DMS79 (cell line): ENCODE results near the gene TBL1X.

Experiments used
- DNase-seq: peaks from one replicate; lab custom pipeline; 2025; lab: John Stamatoyannopoulos, UW

TBL1X gene

GRCh38 chrX:9498236-9498635 is 33.4 kb downstream of the TBL1X start:
- no peak for DNase-seq

DNA sequence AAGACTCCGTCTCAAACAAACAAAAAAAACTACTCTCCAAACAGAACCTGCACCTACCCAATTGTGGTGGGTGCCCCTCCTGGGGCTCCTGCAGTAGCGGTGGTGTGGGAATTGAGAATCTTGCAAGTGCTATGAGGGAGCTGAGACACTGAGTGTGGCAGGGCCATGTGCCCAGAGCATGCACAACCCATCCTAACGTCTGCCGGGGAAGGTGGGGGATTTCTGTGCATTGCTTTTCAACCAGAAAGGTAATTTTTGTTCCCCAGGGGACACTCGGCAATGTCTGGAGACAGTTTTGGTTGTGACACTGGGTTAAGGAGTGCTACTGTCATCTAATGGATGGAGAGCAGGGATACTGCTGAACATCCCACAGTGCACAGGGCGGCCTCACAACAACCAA is 35.7 kb downstream of the TBL1X start:
- DNase-seq, result no peak

- no peak for DNase-seq
Measured at GRCh38 chrX:9501362-9501761, 36.5 kb downstream of the TBL1X start.

DNA sequence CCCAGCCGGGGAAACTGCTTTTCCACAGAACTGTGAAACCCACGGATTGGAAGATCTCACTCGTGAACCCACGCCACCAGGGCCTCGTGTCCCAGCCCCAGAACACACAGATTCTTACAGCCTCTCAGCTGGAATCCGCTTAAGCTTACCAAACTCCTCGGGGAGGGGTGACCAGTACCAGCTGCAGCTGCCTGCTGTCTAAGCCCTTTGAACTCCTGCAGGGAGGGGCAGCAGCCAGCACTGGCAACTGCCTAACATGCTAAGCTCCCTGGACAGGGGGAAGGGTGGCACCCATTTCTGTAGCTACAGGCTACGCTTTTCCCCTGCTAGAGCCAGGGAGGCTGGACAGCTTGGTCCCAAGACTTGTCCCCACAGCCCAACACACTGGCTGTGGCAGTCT is 38.4 kb downstream of the TBL1X start:
- DNase-seq, result no peak

DNA sequence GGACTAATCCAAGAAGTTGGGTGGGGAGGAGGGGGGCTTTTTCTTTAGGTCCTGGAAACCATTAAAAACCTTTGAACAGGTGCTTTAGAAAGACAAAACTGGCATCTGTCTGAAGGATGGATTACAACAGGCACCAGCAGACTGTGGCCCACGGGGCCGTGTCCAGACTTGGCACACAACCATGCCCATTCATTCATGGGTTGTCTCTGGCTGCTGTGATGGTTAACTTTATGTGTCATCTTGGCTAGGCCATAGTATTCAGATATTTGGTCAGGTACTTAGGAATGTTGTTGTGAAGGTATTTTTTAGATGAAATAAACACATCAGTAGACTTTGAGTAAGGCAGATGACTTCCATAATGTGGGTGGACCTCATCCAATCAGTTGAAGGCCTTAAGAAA is 45.5 kb downstream of the TBL1X start:
- no peak for DNase-seq

DNA sequence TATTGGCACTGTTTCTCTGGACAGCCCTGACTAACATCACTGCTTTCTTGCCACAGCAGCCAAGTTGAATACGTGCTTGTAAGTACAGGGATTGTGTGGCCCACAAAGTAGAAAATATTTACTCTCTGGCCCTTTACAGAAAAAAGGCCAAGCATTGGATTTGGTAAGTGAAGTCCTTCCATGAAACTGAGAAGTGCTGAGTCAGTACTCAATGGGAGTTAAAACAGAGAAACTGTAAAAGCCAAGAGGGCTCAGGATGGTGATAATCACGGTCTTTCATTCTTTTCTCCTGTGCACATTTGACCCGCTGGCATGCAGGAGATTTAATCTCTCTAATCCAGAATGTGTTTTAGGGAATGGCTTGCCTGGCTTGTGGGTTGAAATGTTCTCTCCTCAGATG is 46.1 kb downstream of the TBL1X start:
- DNase-seq, result no peak

GRCh38 chrX:9515489-9515888 is 50.6 kb downstream of the TBL1X start:
- no peak for DNase-seq

DNA sequence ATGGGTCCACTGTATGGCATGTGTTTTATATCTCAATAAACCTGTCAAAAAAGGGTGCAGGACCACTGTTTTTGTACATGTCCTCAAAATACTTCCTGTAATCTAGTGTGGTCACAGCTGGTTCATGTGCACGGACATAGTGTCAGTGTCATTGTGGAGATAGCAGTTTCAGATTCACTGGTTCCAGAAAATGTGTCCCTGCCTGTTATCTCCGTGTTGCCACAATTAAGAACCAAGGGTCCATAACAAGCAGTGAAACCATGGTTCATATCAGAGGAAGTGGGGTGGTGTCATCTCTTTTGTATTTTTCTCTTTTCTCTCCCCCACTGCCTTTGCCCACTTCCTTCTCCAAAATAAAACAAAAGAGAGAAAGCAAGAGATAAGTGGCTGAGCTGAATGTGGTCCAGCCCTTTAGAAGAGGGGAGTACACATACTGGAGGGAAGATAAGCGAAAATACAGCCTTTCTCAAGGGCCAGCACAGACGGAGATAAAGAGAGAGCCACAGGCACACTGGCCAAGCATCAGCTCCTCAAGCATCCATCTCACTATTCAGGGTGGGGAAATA is 51.2 kb downstream of the TBL1X start:
- no peak for DNase-seq

DNA sequence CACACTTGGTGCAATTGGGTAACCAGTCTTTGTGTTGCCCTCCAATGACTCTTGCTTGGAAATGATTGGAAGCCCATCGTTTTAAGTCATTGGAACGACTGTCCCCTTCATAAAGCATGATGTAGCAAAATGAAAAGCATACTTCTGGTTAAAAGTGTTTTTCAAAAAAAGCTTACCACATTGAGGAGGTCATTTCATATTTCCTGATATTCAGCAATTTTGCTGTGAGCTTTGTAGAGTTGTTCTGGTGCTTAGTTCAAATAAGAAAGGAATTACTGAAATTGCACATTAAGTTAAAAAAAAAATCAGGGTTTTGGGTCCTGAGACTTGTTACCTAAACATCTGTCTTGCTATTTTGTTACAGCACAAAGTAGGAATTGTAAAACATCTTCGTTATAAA is 51.8 kb downstream of the TBL1X start:
- no peak for DNase-seq

GRCh38 chrX:9518051-9518450 is 53.2 kb downstream of the TBL1X start:
- DNase-seq, result no peak

GRCh38 chrX:9518889-9519288 is 54.0 kb downstream of the TBL1X start:
- no peak for DNase-seq

DNA sequence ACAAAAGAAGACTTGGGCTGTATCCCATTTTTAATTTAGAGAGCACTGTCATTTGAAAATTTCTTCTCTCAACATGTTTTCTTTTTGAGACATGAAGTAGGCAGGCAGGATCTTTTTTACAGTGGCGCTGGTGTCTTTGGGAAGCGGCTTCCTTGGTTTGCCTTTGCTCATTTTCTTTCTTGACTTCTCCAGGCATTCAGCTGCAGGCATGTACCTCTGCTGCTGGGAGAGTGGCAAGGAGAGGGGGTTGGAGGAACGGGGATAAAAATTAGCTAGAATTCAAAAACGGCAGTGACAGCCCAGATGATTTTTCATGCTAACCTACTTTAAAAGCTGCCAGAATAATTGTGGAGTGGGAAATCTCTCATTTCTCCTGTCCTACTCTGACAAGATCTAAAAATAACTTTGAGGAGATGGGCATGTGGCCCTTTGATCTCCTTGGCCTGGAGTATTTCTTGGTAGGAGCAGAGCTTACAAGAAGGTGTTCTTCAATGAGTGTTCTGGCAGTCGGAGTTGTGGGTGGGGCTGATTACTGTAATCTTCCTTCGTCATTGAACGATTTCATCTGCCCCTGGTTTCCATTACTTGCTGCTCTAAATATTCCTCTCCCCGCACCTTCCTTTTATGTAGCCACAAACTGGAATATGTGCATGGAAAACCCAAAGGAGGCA is 54.8 kb downstream of the TBL1X start:
- no peak for DNase-seq

DNA sequence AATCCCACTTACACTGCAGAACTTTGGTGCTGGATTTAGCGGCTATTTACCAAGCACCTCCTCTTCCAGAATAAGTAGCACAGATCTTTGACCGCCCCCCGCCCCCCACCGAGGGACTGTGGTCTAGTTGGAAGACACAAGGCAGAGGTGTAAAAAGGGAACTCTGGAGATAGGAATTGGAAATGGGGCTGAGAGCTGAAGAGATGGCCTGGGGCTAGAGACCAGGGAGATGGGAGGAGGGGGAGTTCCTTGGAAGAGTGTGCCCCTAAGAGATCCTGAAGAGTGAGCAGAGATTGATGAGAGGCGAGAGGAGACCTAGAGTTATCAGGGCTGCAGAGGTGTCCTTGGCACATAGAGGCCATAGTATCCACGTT is 55.3 kb downstream of the TBL1X start:
- no peak for DNase-seq

DNA sequence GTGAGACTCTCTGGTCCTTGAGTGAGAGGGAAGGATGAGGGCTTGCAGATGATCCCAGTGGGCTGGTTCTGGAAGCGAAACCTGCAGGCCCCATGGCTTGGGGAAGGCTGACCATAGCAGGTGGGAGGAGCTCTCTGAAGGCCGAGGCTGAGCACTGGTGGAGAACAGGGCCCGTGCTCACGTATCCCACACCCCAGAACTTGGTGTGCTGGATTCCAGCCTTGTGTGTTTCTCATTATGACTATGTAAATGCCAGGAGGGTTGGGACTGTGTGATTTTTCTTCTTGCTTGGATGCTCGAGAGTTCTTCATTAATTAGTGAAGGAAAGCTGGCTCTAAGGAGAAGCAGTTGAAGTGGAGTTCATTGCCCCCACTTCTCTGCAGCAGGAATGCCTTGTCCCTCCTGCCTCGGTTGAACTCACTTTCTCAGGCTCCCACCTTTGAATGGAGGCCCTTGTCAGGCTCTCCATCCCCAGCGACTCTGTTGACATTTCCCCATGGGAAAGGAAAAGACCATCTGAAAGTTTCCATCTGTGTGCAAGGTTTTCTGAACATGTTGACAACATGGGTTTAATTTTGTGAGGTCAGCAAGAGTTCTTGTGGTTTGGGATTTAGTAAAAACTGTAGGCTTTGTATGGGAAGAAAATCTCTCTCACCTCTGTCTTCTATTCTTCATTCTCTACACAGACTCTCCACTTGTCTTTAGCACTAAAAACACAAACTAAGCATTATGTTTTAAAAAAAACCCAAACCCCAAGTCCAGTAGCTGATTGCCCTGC is 57.7 kb downstream of the TBL1X start:
- DNase-seq, result no peak

GRCh38 chrX:9525511-9526248 is 60.8 kb downstream of the TBL1X start:
- no peak for DNase-seq

DNA sequence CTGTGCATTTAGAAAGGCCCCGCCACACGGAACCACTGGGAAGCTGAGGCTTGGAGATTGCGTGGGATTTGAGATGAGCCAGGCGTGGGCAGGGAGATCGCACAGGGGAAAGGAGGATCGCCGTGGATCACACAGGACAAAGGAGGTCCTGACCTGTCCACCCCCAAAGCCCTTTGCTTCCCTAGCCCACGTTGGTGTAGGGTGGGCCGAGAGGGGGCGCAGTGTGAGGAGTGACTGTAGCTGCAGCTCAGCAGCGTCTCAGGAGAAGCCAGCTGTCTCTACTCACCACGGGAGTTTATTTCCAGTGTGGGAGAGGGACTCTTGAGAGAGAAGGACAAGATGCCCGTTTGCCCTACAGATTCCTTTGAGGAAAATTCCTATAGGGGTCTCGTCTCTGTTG is 62.1 kb downstream of the TBL1X start:
- DNase-seq, result no peak

DNA sequence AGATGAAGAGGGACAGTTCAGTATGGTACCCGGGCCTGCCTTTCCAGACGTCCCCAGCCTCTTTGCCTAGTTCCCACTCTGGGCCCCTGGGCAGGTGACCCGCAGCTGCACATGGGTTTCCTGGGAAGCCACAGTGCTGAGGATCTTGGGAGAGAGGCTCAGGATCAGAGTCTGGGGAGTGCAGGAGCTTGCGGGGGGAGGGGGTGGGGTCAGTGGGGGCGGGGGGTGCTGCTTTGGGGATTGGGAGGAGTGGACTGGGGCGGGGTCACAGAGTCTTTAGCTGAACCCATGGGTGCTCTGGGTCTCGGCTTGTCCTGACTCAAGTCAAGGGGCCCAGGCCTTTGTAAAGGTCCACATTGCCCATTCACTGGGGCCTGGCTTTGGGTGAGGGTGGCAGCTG is 63.6 kb downstream of the TBL1X start:
- no peak for DNase-seq

DNA sequence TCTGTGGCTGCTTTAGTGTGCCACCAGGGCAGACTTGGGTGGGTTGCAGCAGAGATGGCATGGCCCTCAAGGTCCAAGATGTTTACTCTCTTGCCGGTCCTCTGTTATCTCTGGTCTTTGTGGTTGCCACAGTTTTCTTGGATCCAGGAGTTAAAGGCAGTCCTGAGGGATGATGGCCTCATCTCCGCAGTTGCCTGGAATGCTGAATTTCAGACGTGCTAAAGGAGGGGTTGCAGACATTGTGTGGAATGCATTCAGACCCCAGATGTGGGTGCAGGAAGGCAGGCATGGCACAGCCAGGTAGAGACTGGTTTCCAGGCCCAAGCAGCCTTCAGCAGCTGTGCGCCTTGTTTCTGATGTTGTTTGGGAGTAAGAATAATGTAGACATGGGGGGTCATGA is 64.4 kb downstream of the TBL1X start:
- no peak for DNase-seq

DNA sequence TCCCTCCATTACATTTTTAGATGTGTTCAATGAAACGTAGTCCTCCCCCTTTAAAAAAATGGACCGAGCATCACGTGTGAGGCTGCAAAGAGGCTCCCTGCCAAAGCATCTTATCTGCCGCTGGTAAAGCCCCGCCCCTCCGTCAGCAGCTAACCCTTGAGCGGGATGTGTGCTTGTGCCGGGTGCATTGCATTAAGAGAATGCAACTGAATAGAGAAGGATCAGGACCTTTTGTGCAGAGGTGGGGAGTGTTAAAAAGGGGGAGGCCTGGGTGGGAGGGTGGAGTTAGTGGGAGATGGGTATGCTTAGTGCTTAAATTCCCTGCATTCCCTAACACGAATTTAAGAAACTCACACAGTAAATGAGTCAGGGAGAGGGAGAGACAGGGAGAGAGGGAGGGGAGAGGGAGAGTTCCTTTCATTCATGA is 66.0 kb downstream of the TBL1X start:
- peak; percentile 38 for DNase-seq

DNA sequence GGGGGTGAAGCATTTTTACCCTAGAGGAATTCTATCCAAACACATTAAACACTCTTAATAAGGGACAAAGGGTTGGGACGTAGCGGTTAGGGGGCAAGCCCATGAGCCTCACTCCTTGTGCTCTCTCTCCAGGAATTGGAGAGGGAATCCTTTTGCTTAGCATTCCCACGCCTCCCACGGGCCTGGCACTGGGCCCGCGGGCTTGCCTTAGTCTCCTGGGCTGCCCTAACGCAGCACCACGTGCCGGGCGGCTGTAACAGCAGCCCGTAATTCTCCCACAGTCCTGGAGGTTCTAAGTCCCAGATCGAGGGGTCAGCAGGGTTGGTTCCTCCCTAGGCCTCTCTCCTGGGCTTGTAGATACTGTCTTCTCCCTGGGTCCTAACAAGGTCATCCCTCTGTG is 67.5 kb downstream of the TBL1X start:
- DNase-seq, result no peak

DNA sequence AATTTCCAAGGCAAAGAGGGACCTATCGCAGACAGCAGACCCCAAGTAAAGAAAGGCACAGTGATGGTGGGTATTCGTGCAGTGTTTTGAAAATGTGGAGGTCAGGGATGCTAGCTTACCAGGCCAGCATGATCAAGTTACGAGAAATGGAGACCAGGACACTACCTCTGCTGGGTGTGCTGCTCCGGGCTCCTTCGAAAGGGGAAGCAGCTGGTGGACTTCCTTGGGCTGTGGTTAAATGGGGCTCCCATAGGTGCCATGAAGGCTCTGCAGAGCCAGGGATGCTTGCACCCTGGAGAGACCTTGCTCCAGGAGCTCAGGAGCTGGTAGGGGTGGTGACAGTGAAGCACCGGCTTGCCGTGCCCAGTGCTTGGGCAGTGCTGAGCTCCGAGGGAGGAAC is 68.8 kb downstream of the TBL1X start:
- DNase-seq, result no peak

GRCh38 chrX:9534686-9535085 is 69.8 kb downstream of the TBL1X start:
- no peak for DNase-seq

DNA sequence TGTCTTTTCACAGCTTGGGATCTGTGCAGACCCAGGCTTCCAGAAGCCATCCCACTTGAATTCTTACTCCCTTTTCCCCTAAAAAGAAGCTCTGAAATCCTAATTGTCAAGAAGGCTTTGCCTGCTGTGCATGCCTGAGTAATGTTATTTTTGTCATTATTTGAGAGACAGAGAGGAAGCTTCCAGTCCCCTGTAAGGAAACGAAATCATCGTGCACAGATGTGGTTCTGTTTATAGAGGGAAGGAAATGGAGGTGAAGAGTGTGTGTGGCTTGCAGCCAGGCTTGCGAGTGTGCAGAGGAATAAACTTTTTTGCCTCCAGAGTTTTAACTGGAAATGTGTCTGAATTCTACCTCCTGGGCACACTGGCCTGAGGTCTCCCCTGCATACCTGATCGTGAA is 70.2 kb downstream of the TBL1X start:
- DNase-seq, result no peak
